ENCODE results near the gene AREL1.
A peak's percentile ranks its signal among the peaks of the same experiment; 100 is the strongest.

Gene AREL1

DNA sequence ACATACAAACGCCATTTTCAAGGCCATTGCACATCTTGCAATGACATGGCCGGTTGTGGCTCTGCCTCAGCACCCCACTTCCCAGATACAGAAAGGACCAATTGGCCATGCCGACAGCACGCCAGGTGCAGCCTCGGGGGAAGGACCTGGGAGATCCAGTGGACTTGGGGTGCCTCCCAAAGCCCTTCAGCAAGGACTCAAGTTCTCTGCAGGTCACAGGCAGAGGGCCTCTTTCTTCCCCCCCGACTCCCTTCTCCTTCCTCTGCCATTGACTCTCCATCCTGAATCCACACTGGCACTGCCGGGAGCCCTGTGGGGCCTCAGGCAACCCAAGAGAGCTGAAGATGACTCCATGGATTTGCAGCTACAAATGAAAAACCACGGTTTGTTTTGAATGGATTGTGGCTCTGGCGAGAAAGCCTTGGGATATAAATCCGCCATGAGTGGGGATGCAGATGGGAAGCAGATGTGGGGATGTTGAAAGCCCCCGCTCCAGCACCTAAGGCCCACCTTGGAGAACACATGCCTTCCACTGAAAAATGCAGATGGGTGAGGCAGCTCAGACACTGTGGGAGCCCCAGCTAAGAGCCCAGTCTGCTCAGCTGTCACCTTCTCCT, 65.7 kb downstream of the AREL1 start:
- no peak for DNase-seq
- intact Hi-C loops (cut with DNase I): no loop called here

- intact Hi-C loops (cut with DNase I): no loop called here
- no peak for DNase-seq
Observed at GRCh38 chr14:74645756-74646470, 67.0 kb downstream of the AREL1 start.

- no peak for DNase-seq
- intact Hi-C loops (cut with DNase I): no loop called here
Observed at GRCh38 chr14:74645244-74645643, 67.6 kb downstream of the AREL1 start.

DNA sequence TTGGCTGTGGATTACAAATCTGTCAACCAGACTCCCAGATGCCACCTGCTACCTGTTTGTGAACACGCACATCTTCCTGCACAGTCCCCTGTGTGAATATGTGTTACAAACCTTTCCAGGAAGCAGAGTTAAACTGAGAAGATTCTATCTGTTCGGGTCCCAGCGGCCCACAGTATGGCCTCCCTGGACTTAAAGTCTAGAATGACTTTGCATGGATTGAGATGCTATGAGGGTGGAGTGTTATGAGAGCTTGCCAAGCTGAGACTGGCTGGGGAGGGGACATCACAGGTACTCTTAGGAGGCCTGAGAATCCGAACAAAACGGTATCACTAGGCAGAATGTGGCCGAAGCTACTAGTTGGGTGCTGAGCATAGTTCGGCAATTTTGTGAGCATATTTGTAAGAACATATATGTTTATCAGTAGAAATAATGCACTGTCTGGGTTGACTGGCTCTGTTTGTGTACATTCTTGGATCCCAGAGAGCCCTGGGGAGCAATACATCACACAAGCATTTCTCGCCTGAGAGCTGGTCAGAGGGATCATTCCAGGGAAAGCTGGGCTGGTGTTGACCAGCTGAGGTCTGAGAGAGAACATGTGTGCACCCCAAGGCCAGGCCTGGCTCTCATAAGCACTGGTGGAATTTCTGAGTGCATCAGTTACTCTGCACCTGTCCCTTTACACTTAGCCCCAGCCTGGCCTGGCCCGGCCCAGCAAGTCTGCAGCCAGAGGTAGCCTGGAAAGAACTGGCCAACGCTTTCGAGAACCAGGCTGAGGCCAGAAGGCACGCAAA, 71.1 kb downstream of the AREL1 start:
- intact Hi-C loops (cut with DNase I): no loop called here
- DNase-seq: no peak

DNA sequence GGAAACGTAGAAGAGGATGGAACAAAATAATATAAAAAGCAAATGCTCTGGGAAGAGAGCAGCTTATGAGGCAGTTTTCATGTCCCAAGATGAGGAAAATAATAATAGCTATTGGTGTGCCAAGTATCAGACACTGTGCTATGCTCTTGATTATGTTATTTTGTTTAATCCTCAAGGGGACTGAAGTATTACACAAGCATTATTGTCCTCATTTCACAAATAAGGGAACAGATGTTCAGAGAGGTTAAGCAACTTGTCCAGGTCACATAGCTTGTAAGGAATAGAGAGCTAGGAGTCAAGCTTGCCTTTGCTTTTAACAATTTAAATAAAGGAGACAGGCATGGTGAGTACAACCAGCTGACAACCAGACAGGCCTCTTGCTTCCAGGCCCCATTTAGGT, 73.9 kb downstream of the AREL1 start:
- intact Hi-C loops (cut with DNase I): no loop called here

GRCh38 chr14:74638066-74638465, 74.8 kb downstream of the AREL1 start:
- intact Hi-C loops (cut with DNase I): no loop called here
- DNase-seq: no peak

More for the DNA sequence above, 73.9 kb downstream of the AREL1 start:
- no peak for DNase-seq

DNA sequence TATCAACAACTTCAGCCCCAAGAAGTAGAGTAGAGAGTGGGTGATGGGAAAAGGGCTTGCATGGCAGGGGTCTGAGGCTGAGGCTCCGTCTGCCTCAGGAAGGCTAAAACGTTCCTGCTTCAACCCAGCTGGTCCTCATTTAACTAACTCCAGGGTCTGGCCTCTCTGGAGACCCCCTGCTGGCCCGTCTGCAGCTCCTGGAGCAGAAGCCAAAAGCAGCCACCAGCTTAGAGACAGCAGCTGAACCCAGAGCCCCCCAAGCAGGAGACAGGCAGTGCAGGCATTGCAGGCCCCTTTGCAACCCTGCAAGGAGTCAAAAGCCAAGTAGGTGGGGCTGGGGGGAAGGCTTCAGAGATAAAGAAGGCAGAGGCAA, 75.7 kb downstream of the AREL1 start:
- no peak for DNase-seq
- intact Hi-C loops (cut with DNase I): no loop called here

DNA sequence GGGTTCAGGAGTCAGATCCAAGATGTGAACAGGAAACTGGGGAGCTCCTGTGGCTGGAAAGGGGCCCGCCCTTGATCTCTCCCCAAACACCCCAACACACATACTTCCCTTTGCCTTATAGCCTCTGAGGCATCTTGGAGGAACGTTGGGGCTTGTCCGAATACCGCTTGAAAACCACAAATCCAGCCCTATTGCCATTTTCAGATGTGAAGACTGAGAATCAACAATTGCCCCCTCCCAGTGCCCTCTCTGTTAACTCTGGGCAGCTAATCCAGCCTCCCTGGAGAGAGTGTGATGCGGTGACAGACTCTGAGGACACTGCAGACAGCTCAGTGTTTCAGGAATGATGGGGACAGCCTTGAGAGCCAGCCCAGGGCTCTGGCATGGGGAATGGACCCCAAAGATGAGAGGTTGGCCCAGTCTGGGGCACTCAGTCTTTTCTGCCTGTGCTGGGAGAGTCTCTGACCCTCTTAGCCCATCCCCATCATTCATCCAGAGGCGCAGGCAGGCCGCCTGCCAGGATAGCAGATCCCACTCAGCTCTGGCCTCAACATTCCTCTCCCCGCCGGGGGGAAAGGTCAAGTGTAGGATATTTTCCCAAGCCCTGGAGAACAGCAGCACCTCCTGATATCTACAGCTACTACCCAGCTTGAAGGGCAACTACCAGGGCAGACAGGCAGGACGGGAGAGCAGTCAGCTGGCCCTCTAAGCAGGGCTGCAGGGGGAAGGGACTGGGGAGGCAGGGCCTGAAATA, 76.3 kb downstream of the AREL1 start:
- no peak for DNase-seq
- intact Hi-C loops (cut with DNase I): no loop called here

DNA sequence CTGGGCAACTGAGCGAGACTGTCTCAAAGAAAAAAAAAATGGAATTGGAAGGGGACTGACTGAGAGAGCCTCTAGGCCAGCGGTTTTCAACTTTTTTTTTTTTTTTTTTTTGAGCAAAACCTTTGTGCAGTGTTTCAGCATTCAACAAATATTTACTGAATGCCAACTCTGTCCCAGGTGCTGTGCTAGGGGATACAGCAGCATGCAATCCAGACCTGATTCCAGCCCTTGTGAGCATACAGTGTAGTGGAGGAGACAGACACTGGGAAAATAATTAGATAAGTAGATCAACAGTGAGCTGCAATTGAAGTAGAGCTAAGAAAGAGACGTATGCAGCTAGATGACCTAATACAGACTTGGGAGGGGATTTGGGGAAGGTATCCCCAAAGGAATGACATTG, 77.0 kb downstream of the AREL1 start:
- no peak for DNase-seq
- intact Hi-C loops (cut with DNase I): no loop called here

- intact Hi-C loops (cut with DNase I): no loop called here
- DNase-seq: no peak
Observed at GRCh38 chr14:74634964-74635363, 77.9 kb downstream of the AREL1 start.

- no peak for DNase-seq
- intact Hi-C loops (cut with DNase I): no loop called here
Observed at GRCh38 chr14:74634481-74634880, 78.4 kb downstream of the AREL1 start.

- intact Hi-C loops (cut with DNase I): no loop called here
- DNase-seq: no peak
Observed at GRCh38 chr14:74630881-74631690, 81.8 kb downstream of the AREL1 start.

GRCh38 chr14:74628418-74628817, 84.5 kb downstream of the AREL1 start:
- intact Hi-C loops (cut with DNase I): no loop called here
- no peak for DNase-seq

- intact Hi-C loops (cut with DNase I): no loop called here
Observed at GRCh38 chr14:74627076-74627475, 85.8 kb downstream of the AREL1 start.

GRCh38 chr14:74622257-74622656, 90.6 kb downstream of the AREL1 start:
- intact Hi-C loops (cut with DNase I): no loop called here
- no peak for DNase-seq

More at GRCh38 chr14:74627076-74627475, 85.8 kb downstream of the AREL1 start:
- DNase-seq: no peak

- no peak for DNase-seq
- intact Hi-C loops (cut with DNase I): no loop called here
Observed at GRCh38 chr14:74621556-74621955, 91.3 kb downstream of the AREL1 start.

DNA sequence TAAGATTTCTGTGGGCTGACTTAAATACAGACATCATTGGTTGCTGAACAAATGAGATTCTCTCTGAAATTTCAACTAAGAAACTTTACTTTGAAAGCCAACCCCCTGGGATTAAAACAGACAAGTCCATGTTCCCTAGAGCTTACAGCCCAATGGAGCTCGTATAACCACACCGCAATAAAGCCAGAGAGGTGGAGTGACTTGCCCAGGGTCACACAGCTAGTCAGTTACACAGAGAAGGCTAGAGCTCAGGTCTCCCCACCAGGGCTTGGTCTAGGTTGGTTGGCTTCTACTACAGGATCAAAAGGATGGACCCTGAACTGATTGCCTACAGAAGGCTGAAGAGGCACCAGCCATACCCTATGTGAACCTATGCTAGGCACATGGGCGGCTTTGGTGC, 92.0 kb downstream of the AREL1 start:
- DNase-seq: no peak
- intact Hi-C loops (cut with DNase I): no loop called here

- DNase-seq: no peak
- intact Hi-C loops (cut with DNase I): no loop called here
Observed at GRCh38 chr14:74620497-74620921, 92.4 kb downstream of the AREL1 start.

- intact Hi-C loops (cut with DNase I): no loop called here
- DNase-seq: peak in 1 of 42 donors; percentile 22
Observed at GRCh38 chr14:74619672-74620131, 93.2 kb downstream of the AREL1 start.
